ENCODE data around the gene SECTM1. TPM values are rescaled to one million over a fixed set of nuclear protein-coding genes. Genes with fewer than 3 reads are reported as not detected.

Gene SECTM1
- total and polyA plus RNA-seq, 8 donors: 0.74 to 7.4 (median 1.6) TPM

- H3K27me3 ChIP-seq: no peaks in the 10 kb centered on the region
- FAIRE-seq: no peak
- H3K9me3 ChIP-seq: no peaks in the 10 kb centered on the region
- intact Hi-C loops (cut with DNase I): no loop called here
- H3K36me3 ChIP-seq: no peaks in the 10 kb centered on the region
- ATAC-seq: no peak
- no peak overlapping the region for H3K27ac ChIP-seq
- no peak for DNase-seq
- H3K4me3 ChIP-seq: no peak overlapping the region
- WGBS, 2 donors: 84 to 91% methylated on average over 20 of the region's 20 CpGs
- no peaks in the 10 kb centered on the region for H3K4me1 ChIP-seq
- no peak for TF ChIP-seq CTCF (IDR thresholded peaks at IDR 0.05)
These were observed 27.8 kb downstream of the SECTM1 start for GRCh38 chr17:82305727-82306300.

DNA sequence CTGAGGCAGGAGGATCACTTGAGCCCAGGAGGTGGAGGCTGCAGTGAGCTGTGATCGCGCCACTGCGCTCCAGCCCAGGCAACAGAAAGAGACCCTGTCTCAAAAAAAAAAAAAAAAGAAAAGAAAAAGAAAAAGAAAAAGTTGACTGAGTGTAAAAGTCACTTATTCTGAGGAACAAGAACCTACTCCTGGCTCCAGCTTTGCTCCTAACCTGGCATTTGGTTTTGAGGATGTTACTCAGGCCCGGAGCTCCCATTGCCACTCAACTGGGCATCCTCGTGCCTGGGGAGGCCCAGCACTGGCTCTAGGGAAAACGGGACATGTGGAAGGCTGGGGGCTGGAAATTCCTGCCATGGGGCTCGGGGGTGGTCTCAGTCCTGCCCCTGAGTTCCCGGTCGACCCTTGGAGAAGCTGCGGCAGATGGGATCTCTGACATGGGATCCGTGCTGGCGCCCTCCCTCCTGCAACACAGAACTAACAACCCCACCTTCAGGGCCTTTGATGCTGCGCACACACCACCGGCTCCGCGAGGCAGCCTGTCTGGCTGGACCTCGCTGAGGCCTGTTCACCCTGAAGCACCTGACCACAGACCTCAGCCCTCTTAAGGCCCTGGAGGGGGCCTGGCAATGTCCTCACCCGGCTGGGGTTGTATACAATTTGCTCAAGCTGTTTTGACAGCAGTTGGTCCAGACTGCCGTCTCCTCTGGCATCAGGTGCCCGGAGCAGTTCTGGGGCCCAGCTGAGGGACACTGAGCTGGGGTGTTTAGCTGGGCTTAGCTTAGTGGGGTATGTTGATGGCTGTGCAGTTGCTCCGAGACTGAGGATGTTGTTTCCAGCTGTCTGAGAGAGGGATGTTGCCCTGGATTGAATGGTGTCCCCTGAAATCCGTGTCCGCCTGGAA is 28.5 kb downstream of the SECTM1 start:
- Histone ChIP-seq H3K36me3 (no peaks in the 10 kb centered on the region), H3K4me3 (no peak overlapping the region), H3K4me1 (no peaks in the 10 kb centered on the region), H3K27ac (no peak overlapping the region), H3K9me3 (no peaks in the 10 kb centered on the region), H3K27me3 (no peaks in the 10 kb centered on the region)
- ATAC-seq (no peak), FAIRE-seq (no peak), DNase-seq (no peak)
- 85 to 86% methylated on average over 23 of the region's 23 CpGs for WGBS, 2 donors
- no peak for TF ChIP-seq CTCF (IDR thresholded peaks at IDR 0.05)
- intact Hi-C loops (cut with DNase I): no loop called here

DNA sequence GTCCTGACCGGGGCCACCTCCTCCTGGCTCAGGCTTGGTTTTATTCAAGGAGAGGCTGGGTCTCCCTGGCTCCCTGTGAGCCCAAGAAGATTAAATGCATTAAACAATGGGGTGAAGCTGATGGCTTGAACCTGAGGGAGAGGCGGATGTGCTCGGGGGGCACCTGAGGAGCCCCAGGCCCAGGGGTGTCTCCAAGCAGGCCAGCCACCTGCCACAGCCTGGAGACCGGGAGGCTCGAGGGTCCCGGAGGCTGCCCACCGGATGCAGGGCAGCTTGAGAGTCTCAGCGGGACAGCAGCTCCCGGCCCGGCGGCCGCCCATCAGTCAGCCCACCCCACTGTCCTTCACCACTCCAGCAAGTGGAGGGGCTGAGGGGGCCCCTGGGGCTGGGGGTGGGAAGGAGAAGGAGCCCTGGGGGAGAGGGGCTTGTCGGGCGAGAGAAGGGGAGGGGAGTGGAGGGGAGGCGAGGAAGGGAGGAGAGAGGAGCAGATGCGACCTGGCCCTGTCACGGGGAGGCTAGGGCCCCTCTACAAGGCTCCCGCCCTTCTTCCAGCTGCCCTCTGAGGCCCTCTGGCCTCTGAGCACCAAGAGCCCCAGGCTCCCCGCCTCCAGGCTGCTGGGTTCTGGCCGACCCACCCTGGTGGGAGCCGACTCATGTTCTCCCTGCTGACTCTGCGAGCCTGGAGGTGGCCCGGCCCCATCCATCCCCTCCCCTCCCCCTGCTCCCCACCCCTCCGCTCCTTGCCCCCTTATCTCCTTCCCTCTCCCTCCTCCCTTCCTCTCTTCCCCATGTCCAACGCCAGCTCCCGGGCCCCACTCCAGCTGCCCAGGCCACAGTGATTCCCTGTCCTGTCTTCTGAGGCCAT is 29.4 kb downstream of the SECTM1 start:
- H3K27me3 ChIP-seq: no peaks in the 10 kb centered on the region
- peak in 2 of 6 donors; percentile 58 to 68 for DNase-seq
- no peaks in the 10 kb centered on the region for H3K4me1 ChIP-seq
- WGBS, 2 donors: 78 to 79% methylated on average over 15 to 26 of the region's 26 CpGs
- H3K4me3 ChIP-seq: no peak overlapping the region
- H3K27ac ChIP-seq: no peak overlapping the region
- no peaks in the 10 kb centered on the region for H3K9me3 ChIP-seq
- no peak for FAIRE-seq
- H3K36me3 ChIP-seq: no peaks in the 10 kb centered on the region
- intact Hi-C loops (cut with DNase I): no loop called here
- no peak for TF ChIP-seq CTCF (IDR thresholded peaks at IDR 0.05)
- ATAC-seq: no peak

DNA sequence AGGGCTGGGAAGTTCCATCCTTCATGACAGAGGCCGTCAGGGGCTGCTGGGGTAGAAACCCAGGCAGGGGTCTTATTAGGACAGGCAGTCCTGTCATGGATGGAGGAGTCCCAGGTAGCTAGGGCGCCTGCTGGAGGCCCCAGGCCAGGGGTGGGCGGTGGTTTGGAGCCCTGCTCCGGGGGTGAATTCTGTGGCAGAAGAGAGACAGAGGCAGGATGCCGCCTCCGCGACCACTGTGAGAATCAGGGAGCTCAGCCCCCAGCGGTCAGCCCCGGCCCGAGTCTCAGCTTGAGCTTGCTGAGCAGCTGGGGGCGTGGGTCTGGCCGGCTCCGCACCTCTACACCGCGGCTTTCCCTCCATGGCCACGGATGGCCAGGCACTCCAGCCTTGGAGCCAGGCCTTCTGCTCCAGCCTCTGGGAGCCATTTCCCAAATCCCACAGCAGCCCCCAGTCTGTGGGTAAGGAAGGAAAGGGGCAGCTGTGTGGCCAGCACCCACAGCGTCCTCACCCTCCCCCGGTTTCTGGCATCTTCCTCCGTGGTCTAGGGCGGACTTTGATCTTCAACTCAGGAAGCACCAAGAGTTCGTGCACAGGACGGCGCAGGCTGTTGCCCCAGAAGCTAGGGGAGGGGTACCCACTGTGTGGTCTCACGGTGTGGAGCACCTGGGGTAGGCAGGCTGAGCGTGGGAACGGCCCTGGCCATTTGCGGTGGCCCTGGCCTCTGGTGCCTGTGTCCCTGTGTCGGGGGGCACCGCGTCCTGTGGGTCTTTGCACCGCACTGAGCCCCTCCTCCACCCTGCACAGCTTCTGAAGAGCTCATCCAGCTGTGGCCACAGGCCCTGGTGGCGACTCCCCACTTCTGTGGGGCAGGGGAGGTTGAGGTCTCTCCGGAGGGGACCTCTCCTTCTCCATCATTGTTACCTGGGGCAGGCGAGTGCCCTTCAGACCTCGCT is 30.3 kb downstream of the SECTM1 start:
- no peak for TF ChIP-seq CTCF (IDR thresholded peaks at IDR 0.05)
- no peak overlapping the region for H3K4me3 ChIP-seq
- no peak overlapping the region for H3K27ac ChIP-seq
- H3K4me1 ChIP-seq: peaks cover 0 to 6% (median 6%) of the 10 kb centered on the region in 3 donors
- ATAC-seq: no peak
- H3K9me3 ChIP-seq: no peaks in the 10 kb centered on the region
- FAIRE-seq: no peak
- 80 to 81% methylated on average over 29 to 35 of the region's 35 CpGs for WGBS, 2 donors
- H3K36me3 ChIP-seq: no peaks in the 10 kb centered on the region
- H3K27me3 ChIP-seq: no peaks in the 10 kb centered on the region
- DNase-seq: peak in 2 of 6 donors; percentile 57 to 60
- intact Hi-C loops (cut with DNase I): no loop called here

Measured in pancreas (tissue), 10 donors.